Astrocyte (in vitro differentiated cells and primary cell): ENCODE results near the gene SMIM14.

Experiments used
- EZH2 ChIP-seq: IDR thresholded peaks from 2 replicates; pipeline ENCODE4 v1.6.1; 2012; ENCODE audit warnings: mild to moderate bottlenecking, low read length, inconsistent platforms; ENCODE audit not compliant: insufficient read depth
- TF ChIP-seq, protein P1 (sequence below): IDR thresholded peaks from 2 replicates; pipeline ENCODE4 v1.5.1; 2011; ENCODE audit warnings: low read depth, mild to moderate bottlenecking, inconsistent platforms, low read length, moderate library complexity; ENCODE audit not compliant: insufficient read depth

DNA sequence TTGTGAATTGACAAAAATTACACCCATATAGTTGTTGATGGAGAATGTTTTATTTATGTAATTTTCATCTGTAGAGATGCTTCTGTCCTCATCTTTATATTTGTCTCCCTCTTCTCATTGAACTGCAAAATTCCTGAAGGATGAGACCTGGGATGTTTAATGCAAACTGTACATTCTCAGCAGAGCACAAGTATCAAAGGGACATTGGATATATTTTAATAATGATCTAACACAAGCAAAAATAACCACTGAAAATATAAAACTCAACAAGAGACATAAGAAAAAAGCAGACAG is 140.0 kb downstream of the SMIM14 start:
- TF ChIP-seq, protein P1, sequence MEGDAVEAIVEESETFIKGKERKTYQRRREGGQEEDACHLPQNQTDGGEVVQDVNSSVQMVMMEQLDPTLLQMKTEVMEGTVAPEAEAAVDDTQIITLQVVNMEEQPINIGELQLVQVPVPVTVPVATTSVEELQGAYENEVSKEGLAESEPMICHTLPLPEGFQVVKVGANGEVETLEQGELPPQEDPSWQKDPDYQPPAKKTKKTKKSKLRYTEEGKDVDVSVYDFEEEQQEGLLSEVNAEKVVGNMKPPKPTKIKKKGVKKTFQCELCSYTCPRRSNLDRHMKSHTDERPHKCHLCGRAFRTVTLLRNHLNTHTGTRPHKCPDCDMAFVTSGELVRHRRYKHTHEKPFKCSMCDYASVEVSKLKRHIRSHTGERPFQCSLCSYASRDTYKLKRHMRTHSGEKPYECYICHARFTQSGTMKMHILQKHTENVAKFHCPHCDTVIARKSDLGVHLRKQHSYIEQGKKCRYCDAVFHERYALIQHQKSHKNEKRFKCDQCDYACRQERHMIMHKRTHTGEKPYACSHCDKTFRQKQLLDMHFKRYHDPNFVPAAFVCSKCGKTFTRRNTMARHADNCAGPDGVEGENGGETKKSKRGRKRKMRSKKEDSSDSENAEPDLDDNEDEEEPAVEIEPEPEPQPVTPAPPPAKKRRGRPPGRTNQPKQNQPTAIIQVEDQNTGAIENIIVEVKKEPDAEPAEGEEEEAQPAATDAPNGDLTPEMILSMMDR, result no peak
- TF ChIP-seq EZH2, result no peak
